GM12873 (cell line): ENCODE results near the gene ZNF146.

Experiments used
- CTCF ChIP-seq: IDR thresholded peaks from 2 replicates; pipeline ENCODE4 v1.5.1; 2012; ENCODE audit warnings: low read depth, mild to moderate bottlenecking, moderate library complexity, low read length, control low read depth; ENCODE audit not compliant: insufficient read depth; ENCODE audit errors: missing control alignments

ZNF146 gene

GRCh38 chr19:36221474-36221873 is 6.6 kb downstream of the ZNF146 start:
- no peak for TF ChIP-seq CTCF

- no peak for TF ChIP-seq CTCF
These were observed 7.6 kb downstream of the ZNF146 start for GRCh38 chr19:36222503-36222902.

GRCh38 chr19:36225219-36225892 is 10.4 kb downstream of the ZNF146 start:
- no peak for TF ChIP-seq CTCF

- no peak for TF ChIP-seq CTCF
These were observed 21.5 kb downstream of the ZNF146 start for GRCh38 chr19:36236304-36236945.

- TF ChIP-seq CTCF: no peak
These were observed 22.0 kb downstream of the ZNF146 start for GRCh38 chr19:36236946-36237310.

GRCh38 chr19:36244066-36244465 is 29.2 kb downstream of the ZNF146 start:
- TF ChIP-seq CTCF: no peak

- no peak for TF ChIP-seq CTCF
These were observed 30.5 kb downstream of the ZNF146 start for GRCh38 chr19:36245210-36246005.
